CD1c-positive myeloid dendritic cell (primary cell): Measurements from ENCODE around the gene TPSB2.

Experiments
- DNase-seq: peaks from one replicate; pipeline ENCODE4 v3.0.0-alpha.2; 2016; ENCODE audit errors: extremely low spot score

Gene TPSB2

DNA sequence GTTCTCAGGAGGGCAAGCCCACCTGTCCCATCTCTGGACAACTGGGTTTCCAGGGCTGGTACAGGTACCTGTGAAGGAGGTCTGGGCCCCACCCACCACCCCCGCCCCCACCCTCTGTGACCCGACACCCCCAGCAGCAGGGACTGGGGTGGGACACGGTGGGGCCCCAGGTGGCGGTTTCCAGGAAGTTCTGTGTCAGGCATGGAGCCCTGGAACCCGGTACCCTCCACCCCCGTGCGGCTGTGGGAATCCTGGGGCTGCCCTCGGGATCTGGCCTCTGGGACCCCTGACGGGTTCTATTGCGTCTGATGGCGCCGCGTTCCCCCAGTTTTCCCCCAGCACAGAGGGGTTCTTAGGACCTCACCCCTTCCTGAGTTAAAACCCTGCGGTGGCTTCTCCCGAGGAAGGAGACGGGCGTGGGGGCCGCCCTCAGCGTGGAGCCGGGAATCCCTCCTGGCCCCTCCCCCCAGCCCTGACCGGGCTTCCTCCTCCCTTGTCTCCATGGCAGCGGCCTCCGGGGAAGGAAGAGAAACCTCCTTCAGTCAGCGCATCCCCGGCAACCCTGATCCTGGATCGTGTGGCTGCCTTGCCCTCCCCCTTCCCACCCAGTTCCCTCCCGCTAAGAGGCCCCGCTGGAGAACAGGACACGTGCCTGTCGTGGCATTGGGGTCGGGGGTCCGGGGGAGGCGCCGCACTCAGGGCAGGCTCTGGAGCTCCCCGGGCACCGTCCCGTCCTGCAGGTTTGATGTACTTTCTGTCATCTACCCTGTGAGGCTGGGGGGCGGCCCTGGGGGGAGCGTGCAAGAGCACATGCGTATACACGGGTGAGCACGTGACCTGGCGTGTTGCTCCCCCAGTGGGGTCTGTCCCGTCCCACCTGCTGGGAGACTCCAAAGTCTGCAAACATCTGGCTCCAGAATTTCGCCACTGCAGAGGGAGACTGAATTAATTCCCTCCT is 46.8 kb downstream of the TPSB2 start:
- DNase-seq, result no peak

DNA sequence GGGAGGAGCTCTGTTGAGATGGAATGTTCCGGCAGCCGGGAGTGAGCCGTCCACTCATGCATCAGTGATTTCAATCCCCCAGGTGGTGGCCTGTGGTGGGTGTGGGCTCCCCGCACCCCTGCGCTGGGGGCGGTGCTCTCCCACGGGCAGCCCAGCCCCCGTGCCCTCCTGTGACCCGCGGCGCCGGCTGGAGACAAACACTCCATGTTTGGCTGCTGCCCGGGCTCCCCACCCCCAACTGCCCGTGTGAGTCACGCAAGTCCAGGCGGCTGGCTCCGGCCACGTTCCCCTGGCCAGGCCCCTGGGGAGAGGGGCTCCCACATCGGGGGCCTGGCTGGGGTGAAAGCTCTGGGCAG is 47.7 kb downstream of the TPSB2 start:
- DNase-seq, result no peak

DNA sequence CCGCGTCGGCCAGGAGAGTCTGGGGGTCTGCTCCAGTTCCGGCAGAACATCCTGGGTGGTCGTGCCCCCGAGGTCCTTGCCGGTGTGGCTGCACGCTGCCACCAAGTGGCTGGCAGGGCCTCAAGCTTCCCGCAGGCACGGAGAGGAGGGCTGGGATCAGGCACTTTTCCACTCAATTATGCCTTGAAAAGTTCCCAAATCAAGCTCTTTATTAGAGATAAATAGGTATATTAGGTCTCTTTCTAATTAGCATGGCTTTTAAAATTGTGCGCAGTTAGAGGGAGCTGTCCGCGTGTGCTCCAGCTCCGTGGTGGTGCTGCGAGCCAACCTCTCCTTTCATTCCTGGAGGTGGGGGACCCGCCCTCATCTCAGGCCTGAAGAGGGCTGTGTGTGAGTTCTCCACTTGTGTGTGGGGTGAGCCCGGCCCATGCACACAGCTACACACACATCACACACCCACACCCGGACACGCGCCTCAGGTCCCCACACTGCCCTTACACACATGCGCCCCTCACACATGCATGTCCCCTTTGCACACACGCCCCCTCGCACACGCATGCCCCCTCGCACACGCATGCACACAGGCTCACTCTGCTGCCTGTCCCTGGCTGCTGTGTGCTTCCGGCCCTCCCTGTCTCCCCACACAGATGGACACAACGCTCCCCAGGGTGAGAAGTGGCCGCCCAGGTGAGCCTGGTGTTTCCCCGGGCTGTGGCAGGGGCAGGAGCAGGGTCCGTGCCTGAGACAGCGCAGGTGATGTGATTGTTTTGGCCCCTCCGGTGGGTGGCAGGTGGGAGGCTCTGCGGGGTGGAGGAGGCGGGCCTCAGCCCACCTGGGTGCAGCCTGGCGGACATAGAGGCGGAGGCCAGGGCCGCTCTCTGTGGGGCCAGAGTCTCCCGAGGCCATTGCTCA is 48.3 kb downstream of the TPSB2 start:
- no peak for DNase-seq

DNA sequence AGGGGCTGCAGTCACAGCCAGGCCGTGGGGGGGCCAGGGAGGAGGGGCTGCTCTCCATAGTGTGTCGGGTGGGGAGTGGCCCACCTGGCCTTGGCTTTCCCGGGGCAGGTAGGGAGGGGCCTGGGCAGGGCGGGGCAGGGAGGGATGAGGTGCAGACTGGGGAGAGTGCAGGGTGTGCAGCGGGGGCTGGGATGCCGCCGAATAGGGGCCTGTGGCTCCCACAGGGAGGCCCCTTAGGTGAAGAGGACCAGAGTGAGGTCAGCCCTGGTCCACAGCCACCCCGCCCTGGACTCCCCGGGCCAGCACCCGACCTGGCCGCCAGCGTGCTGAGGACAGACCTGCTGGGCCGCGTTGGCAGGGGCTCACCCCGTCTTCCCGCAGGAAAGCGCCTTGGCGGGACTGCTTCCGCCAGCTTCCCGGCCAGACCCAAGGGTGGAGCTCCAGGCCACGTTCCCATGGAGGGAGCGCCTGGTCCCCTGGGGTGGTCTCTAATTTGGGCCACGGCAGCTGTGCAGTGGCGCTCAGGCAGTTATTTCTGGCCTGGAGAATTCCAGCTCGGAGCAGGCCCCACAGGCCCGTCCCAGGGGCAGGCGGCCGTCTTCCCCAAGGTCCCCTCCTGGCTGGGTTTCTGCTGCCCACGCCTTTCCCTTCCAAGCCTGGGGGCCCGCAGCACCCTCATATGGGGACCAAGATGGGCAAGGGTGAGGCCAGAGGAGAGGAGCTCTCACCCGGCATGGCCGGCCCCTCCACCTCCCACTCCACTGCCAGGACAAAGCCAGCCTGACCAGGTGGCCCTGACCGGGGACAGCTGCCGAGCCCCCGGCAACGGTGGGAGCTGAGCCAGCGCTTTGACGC is 49.2 kb downstream of the TPSB2 start:
- DNase-seq, result no peak
